OCI-M1 (cell line): ENCODE measurements around the gene GPR50.
A peak's percentile ranks its signal among the peaks of the same experiment; 100 is the strongest.

Source experiments
- DNase-seq: peaks from one replicate; lab custom pipeline; 2025; lab: John Stamatoyannopoulos, UW

The GPR50 gene

DNA sequence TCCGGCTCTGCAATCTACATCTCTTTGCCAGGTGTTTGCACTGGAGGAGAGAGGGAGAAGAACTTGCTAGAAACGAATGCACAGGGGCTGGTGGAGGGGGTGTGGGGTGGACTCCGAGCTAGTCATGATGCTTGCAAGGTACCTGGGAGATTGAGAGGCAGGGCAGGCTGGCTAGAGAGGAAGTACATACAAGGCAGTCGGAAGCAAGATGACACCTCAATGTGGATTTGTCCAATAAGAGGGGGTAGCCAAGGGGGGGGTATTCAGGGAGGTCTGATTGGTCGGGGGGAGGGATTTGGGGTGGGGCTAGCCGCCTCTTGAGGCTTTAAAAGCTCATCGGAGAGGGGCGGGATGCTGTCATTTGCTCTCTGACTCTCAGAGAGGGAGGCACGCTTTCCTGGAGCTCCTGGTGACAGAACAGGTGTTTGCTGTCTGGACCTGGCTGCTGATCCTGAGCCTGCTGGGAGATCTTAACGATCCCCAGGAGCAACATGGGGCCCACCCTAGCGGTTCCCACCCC is at the start of gene GPR50:
Gene GPR50 (plus strand): TSS at position 354 of the 520 bp plus-strand sequence. CDS start 138 bp downstream, at position 492.
- no peak for DNase-seq

- no peak for DNase-seq
Observed at GRCh38 chrX:151132531-151132930, 43.9 kb upstream of the GPR50 start.

GRCh38 chrX:151151665-151152267 is 24.6 kb upstream of the GPR50 start:
- DNase-seq: peak; percentile 68

DNA sequence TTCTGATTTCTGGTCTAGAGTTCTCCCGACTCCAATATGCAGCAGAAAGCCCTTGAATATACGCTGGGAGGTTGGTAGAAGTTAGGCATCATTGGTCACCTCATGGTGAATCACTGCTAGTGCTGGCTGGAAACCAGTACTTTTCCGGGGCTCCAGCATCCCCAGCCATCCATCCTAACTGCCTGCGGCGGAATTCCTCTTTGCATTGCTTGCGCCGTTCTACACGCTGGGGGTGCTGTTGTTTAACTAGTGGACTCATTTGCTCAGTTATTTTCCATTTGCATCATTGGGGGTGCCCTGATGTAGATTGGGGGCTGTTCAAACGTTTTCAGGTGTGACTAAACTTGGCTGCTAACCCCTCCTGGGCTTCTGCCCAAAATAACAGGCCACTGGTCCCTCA is 23.3 kb upstream of the GPR50 start:
- peak; percentile 6 for DNase-seq

DNA sequence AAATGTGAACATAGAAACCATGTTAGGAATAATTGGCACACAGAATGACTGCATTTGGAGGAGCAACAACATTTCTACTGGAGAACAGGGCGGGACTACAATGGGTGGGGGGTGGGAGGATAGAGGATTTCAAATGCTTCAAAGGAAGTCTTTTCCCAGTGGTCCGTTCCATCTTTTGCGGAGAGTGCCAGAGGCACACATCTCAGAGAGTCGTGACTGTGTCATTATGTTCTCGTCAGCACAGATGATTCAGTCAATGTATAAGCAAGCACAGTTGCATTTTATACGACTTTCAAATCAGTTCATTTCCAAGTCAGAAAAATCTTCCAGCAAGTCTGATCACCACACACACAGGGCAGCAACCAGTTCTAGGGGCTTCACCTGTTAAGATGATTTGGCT is 22.7 kb upstream of the GPR50 start:
- DNase-seq: no peak

DNA sequence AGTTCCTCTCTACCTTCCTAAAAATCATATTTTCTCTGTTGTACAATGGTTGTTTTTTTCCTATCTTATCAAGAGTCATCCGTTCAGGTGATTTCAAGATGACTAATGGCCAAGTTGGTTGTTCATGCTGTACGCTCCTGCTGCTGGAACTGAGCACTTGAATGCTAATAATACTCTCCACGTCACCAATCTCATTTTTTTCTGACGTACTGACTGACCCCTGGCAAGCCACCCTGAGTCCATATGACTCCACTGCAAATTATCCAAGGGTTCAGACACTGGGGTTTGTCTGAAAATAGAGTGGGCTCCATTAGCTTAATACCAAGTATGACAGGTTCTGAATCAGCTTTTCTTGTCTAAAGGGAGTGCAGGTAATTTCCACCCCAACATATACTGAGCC is 21.1 kb upstream of the GPR50 start:
- DNase-seq: no peak

DNA sequence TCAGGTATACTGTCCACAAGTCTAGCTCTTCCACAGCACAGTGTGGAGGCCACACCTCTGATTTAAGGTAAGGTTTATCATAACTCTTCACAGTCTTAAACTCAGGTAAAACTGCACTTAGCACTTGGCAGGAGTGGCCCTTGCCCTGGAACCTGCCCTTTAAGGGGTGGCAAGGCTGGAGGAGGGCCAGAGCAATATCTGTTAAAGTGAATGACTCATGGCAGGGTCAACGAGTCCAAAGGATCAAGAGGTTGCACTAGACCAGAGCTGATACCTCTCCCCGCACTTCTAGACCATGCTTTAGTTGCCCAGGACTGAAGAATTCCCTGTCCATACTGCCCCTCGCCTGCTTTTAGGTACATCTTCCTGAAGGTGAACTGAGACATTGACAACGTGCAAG is 14.7 kb upstream of the GPR50 start:
- no peak for DNase-seq

DNA sequence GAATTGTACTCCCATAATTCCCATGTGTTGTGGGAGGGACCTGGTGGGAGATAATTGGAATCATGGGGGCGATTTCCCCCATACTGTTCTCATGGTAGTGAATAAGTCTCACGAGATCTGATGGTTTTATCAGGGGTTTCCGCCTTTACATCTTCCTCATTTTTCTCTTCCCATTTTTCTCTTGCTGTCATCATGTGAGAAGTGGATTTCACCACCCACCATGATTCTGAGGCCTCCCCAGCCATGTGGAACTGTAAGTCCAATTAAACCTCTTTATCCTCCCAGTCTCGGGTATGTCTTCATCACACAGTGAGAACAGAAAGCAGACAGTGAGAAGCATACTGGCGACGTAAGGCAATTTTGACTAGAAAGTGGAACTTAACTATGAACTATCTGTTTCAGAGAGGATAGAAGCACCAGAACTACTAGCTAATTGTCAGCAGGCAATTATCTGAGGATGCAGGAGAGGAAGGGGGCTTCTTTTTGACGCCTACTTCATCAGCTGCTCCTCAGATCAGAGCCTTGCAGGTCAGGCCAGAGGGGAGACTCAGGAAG is 8.5 kb upstream of the GPR50 start:
- no peak for DNase-seq

DNA sequence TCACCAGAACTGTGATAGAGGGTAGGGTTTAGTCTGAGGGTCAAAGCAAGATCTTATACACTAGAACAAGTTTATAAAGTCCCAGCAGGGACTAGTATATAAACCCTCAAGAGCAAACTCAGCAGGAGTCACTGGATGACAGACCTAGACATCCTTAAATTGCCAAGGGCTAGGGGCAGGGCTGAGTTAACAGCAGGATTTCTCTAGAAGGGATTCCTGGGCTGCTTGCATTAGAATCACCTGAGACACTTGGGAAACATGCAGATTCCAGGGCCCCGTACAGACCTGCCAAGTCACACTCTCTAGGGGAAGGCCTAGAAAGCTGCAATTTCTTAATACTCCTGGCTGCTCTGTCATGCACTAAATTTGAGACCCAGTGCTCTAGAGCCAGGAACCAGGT is 6.6 kb upstream of the GPR50 start:
- DNase-seq: no peak

DNA sequence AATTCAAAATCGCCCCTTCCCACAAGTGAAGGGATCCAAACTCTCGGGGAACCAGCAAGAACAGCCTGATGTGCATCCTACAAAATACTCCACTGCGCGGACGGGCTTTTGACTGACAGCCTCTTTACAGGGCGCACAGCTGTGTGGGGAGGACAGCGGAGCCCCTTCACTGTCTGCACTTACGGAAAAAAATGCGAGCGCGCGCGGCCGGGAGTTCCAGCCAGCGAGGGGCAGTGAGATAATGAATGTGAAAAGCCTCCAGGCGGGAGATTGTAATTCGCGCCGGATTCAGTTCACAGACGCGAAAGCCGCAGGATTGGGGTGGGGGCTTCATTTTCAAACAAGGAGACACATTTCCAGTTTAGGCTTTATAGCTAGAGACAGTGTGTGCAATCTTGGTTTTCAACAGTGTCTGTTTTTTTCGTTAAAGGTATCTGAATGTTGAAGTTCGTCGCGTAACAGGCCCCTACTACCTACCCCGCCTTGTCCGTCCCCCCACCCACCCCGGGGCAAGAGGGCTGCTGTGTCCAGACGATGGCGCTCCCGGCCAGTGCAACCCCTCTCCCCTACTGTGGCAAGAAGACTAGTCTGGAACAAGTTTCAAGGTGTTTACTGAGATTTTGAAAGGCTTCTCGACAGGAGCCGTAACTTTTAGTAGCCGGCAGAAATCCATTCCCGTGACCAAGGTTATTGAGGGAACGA is 1.7 kb upstream of the GPR50 start:
- DNase-seq: no peak

DNA sequence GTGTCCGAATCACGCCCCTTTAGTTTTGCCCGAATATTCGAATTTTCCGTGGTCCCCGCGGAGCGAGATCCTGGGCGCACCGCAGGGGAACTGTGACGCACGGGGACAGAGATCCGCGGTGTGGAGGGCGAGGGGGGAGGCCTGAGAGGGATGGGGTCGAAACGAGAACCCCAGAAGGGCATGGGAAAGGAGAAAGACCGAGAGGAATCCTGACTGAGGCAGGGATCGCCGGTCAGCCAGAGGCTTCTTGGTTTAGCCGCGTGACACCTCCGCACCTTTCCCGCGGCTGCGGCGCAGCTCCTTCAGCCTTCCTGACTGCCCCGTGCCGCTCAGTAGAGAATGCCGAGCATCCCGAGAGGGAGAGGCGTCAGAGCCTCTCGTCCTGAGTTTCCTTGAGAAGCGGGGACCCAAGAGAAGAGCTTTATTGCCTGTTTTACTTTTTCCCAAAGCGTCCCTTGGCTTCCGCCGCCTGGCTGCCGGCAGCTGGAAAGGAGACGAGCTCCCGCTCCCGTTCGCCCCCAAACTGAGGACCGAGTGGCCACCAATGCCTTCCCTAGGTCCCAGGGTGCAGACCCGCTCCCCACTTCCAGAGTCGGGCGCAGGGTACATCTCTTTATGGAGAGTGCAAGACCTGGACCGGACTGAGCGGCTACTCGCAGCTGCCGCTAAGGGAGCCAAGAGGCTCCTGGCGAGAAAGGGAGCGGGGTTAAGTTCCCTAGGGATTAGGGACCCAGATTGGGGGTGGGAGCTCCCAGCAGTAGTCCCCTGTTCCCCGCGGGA is 911 bp upstream of the GPR50 start:
- no peak for DNase-seq

DNA sequence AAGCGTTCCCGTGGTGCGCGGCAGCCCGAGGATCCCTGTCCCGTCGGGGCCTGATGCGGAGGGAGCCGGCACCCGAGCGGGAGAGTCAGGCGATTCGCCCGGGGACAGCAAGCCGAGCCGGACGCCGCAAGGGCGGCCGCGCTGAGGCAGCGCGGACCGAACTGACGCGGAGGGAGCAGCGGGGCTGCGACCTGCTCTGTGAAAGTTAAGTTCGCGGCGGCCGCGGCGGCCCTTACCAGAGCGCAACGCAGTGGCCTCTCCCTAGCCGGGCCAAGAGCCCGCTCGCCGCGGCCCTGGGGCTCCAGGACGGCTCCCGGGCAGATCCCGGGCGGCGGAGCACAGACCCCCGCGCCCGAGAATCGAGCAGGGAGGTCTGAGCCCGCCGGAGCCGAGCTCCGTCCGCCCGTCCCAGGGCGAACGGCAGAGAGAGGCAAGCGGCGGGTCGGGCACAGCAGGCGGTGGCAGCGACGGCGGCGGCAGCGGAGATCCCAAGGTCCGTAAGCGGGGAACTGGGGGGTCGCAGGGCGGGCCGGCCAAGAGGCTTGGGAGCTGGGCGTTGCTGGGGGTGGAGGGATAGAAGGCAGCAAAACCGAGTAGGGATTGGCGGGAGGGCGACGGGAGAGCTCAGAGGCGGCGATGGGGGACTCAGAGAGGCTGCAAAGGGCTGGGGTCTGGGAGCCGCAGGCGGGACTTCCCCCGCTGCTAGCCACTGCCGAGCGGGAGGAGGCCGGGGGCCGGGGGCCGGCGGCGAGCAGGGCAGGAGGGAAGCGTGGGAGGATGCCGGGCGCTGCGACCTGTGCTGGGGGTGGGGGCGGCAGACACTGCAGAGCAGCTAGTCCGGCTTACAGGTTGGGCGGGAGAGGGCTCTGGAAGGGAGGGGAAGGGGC is 1.0 kb downstream of the GPR50 start:
- DNase-seq: no peak

DNA sequence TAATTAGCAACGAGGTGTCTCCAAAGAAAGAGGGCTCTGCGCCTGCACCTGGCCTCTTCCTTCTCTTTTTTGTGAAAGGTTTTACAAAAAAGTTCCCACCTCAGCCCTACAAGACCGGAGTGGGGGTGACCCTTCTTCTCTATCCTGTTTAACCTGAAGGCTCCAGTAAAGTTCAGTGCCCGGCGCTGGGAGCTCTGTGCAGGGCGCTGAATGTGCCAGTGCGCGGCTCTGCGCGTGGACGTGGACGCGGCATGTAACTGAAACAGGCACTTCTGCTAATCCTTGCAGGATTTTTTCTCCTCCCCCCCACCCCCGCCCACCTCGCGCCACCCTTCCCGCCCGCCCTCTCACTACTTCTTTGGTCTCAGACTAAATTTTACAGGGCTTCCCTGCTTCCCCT is 2.4 kb downstream of the GPR50 start:
- DNase-seq: no peak

- DNase-seq: no peak
Observed at GRCh38 chrX:151180400-151180799, 4.0 kb downstream of the GPR50 start.

DNA sequence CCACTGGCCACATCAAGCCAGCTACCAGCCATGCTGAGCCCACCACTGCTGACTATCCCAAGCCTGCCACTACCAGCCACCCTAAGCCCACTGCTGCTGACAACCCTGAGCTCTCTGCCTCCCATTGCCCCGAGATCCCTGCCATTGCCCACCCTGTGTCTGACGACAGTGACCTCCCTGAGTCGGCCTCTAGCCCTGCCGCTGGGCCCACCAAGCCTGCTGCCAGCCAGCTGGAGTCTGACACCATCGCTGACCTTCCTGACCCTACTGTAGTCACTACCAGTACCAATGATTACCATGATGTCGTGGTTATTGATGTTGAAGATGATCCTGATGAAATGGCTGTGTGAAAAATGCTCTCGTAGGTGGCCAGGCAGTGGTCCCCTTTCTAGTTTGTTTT is 4.7 kb downstream of the GPR50 start:
- DNase-seq: no peak

GRCh38 chrX:151183233-151183753 is 6.9 kb downstream of the GPR50 start:
- DNase-seq: no peak

GRCh38 chrX:151183912-151184565 is 7.7 kb downstream of the GPR50 start:
- no peak for DNase-seq

DNA sequence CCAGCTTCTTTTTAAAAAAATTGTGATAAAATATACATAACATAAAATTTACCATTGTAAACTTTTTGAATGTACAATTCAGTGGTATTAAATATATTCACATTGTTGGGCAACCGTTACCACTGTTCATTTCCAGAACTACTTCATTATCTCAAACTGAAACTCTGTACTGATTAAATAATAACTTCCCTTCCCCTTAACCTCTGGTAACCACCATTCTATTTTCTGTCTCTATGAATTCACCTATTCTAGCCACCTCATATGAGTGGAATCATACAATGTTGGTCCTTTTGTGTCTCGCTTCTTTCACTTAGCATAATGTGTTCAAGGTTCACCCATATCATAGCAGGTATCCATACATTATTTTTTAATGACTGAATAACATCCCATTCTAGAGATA is 8.3 kb downstream of the GPR50 start:
- no peak for DNase-seq

DNA sequence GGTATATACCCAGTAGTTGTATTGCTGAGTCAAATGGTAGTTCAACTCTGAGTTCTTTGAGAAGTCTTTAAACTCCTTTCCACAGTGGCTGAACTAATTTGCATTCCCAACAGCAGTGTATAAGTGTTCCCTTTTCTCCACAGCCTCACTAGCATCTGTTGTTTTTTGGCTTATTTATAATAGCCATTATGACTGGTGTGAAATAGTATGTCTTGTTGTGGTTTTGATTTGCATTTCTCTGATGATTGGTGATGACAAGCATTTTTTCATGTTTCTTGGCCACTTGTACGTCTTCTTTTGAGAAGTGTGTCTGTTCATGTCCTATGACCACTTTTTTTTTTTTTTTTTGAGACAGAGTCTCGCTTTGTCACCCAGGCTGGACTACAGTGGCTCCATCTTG is 30.5 kb downstream of the GPR50 start:
- no peak for DNase-seq

- no peak for DNase-seq
Observed at GRCh38 chrX:151225843-151226242, 49.5 kb downstream of the GPR50 start.

DNA sequence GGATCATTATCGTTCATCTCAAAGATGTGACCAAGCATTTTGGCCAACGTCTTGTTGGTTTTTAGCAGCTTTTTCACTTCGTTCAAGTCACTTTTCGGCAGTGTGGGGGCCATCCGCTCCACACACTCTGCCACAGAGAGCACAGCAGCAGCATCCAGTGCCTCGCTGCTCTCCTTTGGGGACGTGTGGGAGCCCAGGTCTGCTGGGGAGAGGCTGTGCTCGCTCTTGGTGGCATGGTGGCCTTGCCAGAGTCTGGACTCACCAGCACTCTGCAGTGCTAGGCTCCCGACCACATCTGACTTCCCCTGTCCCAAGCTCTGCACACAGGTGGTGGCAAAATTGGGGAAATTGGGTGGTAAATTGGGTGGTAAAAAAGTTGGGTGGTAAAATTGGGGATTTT is 50.6 kb downstream of the GPR50 start:
- no peak for DNase-seq
